GM19455 (cell line): Measurements from ENCODE around the gene ZNF217.
"Not testable (repeated sequence)": the region's sequence is repeated elsewhere in the genome, so short reads cannot be mapped to it uniquely, and the experiment has no call there.

Experiments
- ATAC-seq: cut with Tn5 transposase; IDR thresholded peaks from one replicate; pipeline ENCODE4 v1.9.1; 2021; ENCODE audit not compliant: unreplicated experiment

Gene ZNF217

DNA sequence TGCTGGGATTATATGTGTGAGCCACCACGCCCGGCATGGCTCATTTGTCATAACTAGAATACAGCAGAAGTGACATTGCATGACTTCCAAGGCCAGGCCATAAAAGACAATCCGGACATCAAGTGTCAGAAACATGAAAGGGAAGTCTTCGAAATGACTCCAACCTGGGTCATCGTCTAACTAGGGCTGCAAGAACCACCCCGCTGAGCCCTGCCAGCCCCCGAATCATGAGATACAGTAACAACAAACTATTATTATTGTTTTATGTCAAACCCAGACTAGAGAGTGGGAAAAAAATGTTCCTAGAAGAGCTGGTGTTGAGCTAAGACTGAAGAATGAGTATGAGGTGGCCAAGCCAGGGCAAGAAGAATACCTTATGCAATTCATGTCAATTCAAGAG is 59.6 kb downstream of the ZNF217 start:
- ATAC-seq, result no peak

DNA sequence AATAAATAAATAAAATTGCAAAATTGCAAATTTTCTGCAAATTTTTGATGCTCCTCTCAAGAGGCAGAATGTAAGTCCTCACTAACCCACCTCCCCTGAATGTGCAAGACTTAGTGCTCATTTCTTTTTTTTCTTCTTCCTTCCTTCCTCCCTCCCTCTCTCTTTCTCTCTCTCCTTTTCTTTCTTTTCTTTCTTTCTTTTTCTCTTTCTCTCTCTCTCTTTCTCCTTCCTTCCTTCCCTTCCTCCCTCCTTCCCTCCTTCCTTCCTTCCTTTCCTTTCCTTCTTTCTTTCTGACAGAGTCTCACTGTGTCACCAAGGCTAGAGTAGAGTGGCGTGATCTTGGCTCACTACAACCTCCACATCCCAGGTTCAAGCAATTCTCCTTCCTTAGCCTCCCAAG is 60.1 kb downstream of the ZNF217 start:
- no peak for ATAC-seq

DNA sequence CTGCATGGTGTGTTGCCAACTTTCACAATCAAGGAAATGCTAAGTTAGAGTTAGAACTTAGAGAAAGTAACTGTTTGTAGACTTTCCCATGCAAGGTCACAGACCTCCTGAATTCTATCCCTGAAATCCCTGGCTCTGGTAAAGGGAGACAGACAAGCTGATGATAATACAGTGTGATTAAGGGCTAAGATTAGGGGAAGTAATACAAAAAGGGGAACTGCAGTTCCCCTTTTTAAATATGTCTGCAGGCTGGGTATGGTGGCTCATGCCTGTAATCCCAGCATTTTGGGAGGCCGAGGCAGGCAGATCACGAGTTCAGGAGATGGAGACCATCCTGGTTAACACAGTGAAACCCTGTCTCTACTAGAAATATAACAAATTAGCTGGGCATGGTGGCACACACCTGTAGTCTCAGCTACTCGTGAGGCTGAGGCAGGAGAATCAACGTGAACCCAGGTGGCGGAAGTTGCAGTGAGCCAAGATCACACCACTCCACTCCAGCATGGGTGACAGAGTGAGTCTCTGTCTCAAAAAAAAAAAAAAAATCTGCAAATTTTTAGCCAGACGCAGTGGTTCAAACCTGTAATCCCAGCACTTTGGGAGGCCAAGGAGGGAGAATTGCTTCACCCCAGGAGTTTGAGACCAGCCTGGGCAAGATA is 60.9 kb downstream of the ZNF217 start:
- not testable (repeated sequence) for ATAC-seq

DNA sequence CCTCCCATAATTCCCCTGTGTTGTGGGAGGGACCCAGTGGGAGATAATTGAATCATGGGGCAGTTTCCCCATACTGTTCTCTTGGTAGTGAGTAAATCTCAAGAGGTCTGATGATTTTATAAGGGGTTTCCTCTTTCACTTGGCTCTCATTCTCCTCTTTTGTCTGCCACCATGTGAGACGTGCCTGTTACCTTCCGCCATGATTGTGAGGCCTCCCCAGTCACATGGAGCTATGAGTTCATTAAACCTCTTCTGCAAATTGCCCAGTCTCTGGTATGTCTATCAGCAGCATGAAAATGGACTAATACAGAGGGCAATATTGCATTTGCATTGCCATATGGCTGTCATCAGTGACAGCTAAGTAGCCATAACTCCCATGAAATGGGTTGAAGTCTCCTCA is 63.2 kb downstream of the ZNF217 start:
- no peak for ATAC-seq

DNA sequence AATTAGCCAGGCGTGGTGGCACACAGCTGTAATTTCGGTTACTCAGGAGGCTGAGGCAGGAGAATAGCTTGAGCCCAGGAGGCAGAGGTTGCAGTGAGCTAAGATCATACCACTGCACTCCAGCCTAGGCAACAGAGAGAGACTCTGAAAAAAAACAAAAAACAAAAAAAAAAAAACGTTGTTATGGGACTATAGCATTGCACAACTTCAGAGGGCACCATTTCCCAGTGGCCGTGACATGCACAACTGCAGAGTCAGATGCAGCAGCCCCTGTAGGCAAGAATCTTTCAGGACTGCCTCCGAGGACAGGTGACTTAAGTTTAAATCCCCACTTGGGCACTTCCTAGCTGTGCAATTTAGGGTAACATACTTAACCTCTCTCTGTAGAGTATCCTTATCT is 64.0 kb downstream of the ZNF217 start:
- no peak for ATAC-seq

DNA sequence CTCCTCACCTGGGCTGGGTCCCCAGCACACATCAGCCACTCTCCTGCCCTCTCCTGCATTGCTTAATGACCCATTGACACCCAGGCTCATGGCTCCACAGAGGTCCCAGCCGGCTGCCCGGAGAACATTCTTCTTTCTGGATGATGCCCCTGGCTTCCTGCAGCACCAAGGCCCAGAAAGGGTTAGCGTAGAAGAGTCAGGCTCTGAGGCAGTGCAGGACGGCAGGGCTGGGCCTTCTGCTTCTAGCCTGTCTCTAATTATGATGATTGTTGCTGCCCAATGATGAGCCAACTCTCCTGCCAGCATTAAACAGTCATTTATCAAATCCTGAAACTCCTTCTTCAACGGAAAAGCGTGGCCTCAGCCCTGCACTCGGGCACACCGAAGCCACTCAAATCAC is 66.4 kb downstream of the ZNF217 start:
- no peak for ATAC-seq

DNA sequence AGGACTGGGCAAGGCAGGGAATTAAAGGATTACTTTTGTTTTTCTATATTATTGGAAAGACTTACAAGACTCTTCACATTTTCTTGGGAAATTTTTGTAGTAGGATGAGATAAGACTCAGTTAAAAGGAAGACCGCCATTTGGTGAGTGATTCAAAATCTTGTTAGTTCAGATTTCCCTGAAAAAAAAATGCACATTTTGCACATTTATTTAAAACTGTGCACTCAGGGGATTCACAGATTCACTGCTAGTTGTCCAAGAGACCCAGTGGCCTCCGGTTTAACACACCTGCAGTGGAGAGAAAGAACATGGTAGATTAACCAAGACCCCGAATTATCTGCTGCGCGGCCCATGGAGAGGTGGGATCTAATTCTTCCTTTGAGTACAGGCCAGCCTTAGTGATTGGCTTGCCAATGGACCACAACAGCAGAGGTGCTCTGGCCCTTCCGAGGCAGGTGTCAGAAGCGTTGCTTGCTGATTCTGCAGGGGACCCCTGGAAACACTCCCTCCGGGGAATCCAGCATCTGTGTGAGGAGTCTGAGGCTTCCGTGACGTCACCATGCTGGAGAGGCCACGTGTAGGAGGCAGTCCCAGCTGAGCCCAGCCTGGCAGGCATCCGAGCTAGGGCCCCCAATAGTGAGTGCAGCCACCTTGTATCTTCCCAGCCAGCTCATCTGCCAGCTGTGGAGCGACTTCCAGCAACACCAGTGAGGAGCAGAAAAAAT is 68.9 kb downstream of the ZNF217 start:
- no peak for ATAC-seq

DNA sequence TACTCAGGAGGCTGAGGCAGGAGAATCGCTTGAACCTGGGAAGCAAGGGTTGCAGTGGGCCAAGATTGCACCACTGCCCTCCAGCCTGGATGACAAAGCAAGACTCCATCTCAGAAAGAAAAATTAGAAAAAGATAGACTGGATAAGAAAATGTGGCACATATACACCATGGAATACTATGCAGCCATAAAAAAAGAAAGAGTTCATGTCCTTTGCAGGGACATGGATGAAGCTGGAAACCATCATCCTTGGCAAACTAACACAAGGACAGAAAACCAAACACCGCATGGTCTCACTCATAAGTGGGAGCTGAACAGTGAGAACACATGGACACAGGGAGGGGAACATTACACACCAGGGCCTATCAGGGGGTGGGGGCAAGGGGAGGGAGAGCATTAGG is 70.0 kb downstream of the ZNF217 start:
- not testable (repeated sequence) for ATAC-seq

DNA sequence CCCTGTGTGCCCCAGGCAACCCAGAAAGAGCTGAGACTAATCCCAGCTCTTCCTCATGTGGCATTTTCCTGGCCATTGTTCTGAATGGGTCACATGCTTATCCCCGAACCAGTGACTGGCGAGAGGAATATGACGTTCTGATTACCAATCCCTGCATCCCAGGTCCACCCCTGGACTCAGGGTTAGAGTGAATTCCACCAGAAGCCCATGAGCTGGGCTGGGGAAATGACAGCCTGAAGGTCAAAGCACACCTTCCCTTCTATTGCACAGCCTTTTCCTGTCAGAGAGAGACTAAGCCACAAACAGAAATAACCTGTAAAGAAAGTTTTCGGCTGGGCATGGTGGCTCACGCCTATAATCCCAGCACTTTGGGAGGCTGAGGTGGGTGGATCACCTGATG is 70.9 kb downstream of the ZNF217 start:
- no peak for ATAC-seq

DNA sequence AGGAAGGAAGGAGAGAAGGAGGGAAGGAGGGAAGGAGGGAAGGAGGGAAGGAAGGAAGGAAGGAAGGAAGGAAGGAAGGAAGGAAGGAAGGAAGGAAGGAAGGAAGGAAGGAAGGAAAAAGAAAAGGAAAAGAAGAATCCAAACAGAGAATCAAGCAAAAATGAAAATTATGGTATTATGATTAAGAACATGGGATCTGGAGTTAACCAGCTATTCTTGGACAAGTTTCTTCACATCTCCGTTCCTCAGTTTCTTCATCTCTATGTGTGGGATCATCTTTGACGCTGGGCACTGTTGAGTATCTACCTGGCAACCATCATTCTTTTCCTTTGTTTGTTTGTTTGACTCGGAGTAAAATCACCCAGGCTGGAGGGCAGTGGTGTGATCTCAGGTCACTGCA is 71.6 kb downstream of the ZNF217 start:
- ATAC-seq, result no peak

DNA sequence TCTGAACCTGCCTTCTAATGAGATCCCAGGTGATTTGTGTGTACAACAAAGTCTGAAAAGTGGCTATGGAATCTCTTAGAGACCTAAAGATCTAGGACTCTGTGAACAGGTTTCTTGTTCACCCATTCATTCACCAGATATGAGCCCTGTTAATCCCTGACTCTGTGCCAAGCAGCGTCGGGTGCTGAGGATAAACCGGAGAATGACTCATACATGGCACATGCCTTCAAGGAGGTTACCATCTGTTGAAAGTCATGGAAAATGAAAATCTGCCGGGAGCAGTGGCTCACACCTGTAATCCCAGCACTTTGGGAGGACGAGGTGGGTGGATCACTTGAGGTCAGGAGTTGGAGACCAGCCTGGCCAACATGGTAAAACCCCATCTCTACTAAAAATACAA is 72.2 kb downstream of the ZNF217 start:
- ATAC-seq, result not testable (repeated sequence)

DNA sequence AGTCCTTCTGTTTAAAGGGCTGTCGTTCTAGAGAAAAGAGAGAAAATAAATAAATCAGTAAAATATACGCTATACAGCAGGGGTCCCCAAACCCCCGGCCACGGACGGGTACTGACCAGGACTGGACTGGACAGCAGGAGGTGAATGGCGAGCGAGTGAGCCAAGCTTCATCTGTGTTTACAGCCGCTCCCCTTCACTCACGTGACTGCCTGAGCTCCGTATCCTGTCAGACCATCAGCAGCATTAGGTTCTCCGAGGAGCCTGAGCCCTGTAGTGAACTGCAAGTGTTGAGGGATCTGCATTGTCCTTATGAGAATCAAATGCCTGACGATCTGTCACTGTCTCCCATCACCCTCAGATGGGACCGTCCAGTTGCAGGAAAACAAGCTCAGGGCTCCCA is 76.5 kb downstream of the ZNF217 start:
- no peak for ATAC-seq
